ENCODE data around the gene SOX1. TPM values are rescaled to one million over a fixed set of nuclear protein-coding genes. Genes with fewer than 3 reads are reported as not detected.
A peak's percentile ranks its signal among the peaks of the same experiment; 100 is the strongest.

The SOX1 gene
- polyA plus RNA-seq, 1 donor from 2014 or later = 13.2 TPM

- H3F3A ChIP-seq (ENCODE audit: insufficient read depth, low read length, poor library complexity, severe bottlenecking) = no peaks in the 10 kb centered on the region
- peaks cover 17% of the 10 kb centered on the region for H3K79me2 ChIP-seq (replicated peaks; ENCODE audit: insufficient read depth, low read length)
- H3K36me3 ChIP-seq (ENCODE audit: insufficient read depth, low read length) = no peaks in the 10 kb centered on the region
- peak overlapping the region; percentile 24 for H3K27ac ChIP-seq (ENCODE audit: low read length)
- no peak overlapping the region for H2AFZ ChIP-seq (ENCODE audit: low read depth, low read length)
- peaks cover 57% of the 10 kb centered on the region for H3K27me3 ChIP-seq (ENCODE audit: insufficient read depth, low read depth, low read length)
- H4K20me1 ChIP-seq (ENCODE audit: insufficient read depth) = no peaks in the 10 kb centered on the region
- peak overlapping the region; percentile 74 for H3K4me3 ChIP-seq (ENCODE audit: low read length)
- H3K9me2 ChIP-seq (ENCODE audit: insufficient read depth, low read length) = no peaks in the 10 kb centered on the region
- TF ChIP-seq MXI1 (conservative IDR thresholded peaks at IDR 0.05; ENCODE audit: poor library complexity, severe bottlenecking) (no peak), RAD21 (conservative IDR thresholded peaks at IDR 0.05) (no peak), EZH2 (IDR thresholded peaks at IDR 0.05; ENCODE audit: borderline replicate concordance, insufficient read depth, low read length, poor library complexity, severe bottlenecking) (no peak), TAF1 (IDR thresholded peaks at IDR 0.05; ENCODE audit: low read depth) (no peak)
- H3K9me3 ChIP-seq (ENCODE audit: low read length) = no peaks in the 10 kb centered on the region
- H3K4me2 ChIP-seq (ENCODE audit: low read length) = no peak overlapping the region
- peak overlapping the region; percentile 51 for H3K9ac ChIP-seq (ENCODE audit: low read length)
Measured at GRCh38 chr13:112053167-112053743, 13.7 kb upstream of the SOX1 start.

GRCh38 chr13:112053744-112054615 is 13.0 kb upstream of the SOX1 start:
- Histone ChIP-seq H3K9ac (ENCODE audit: low read length) (peak overlapping the region; percentile 51), H3K4me2 (ENCODE audit: low read length) (no peak overlapping the region), H3K9me2 (ENCODE audit: insufficient read depth, low read length) (no peaks in the 10 kb centered on the region), H3K27me3 (ENCODE audit: insufficient read depth, low read depth, low read length) (peaks cover 64% of the 10 kb centered on the region), H3F3A (ENCODE audit: insufficient read depth, low read length, poor library complexity, severe bottlenecking) (no peaks in the 10 kb centered on the region), H3K9me3 (ENCODE audit: low read length) (no peaks in the 10 kb centered on the region), H3K79me2 (replicated peaks; ENCODE audit: insufficient read depth, low read length) (peaks cover 24% of the 10 kb centered on the region), H2AFZ (ENCODE audit: low read depth, low read length) (no peak overlapping the region), H3K27ac (ENCODE audit: low read length) (peak overlapping the region; percentile 62), H3K4me3 (ENCODE audit: low read length) (peak overlapping the region; percentile 74), H3K36me3 (ENCODE audit: insufficient read depth, low read length) (no peaks in the 10 kb centered on the region), H4K20me1 (ENCODE audit: insufficient read depth) (no peaks in the 10 kb centered on the region)
- no peak for TF ChIP-seq REST (IDR thresholded peaks at IDR 0.05; ENCODE audit: borderline replicate concordance)
- TF ChIP-seq MXI1 (conservative IDR thresholded peaks at IDR 0.05; ENCODE audit: poor library complexity, severe bottlenecking) = no peak
- TF ChIP-seq EP300 (conservative IDR thresholded peaks at IDR 0.05; ENCODE audit: poor library complexity, severe bottlenecking) = peak; percentile 88
- TF ChIP-seq EZH2 (IDR thresholded peaks at IDR 0.05; ENCODE audit: borderline replicate concordance, insufficient read depth, low read length, poor library complexity, severe bottlenecking) = no peak
- no peak for TF ChIP-seq RAD21 (conservative IDR thresholded peaks at IDR 0.05)
- TF ChIP-seq CTCF (IDR thresholded peaks at IDR 0.05; ENCODE audit: poor library complexity, severe bottlenecking) = no peak
- peak; percentile 26 for TF ChIP-seq SMC3 (conservative IDR thresholded peaks at IDR 0.05; ENCODE audit: poor library complexity)
- no peak for TF ChIP-seq TAF1 (IDR thresholded peaks at IDR 0.05; ENCODE audit: low read depth)
- TF ChIP-seq POLR2AphosphoS5 (IDR thresholded peaks at IDR 0.05) = peak; percentile 81
